ENCODE results near the gene RAET1L.

The RAET1L gene

GRCh38 chr6:150037526-150038201, 12.3 kb upstream of the RAET1L start:
- DNase-seq (no peak), ATAC-seq (ENCODE audit: insufficient read depth, low read depth) (no peak)
- H3K4me1 ChIP-seq (ENCODE audit: insufficient read depth, low read length): no peaks in the 10 kb centered on the region
- H3K9me3 ChIP-seq (ENCODE audit: insufficient read depth, low read length, severe bottlenecking): no peaks in the 10 kb centered on the region
- no peak overlapping the region for H3K27ac ChIP-seq (ENCODE audit: low read length)
- H3K4me2 ChIP-seq (ENCODE audit: insufficient read depth, low read length): no peak overlapping the region
- H3K79me2 ChIP-seq (ENCODE audit: insufficient read depth, low read length): no peaks in the 10 kb centered on the region
- H2AFZ ChIP-seq (ENCODE audit: low read depth, low read length): no peak overlapping the region
- H3K27me3 ChIP-seq (ENCODE audit: insufficient read depth, low read length, poor library complexity): peaks cover 28% of the 10 kb centered on the region
- H3K9ac ChIP-seq (ENCODE audit: low read depth, low read length): no peak overlapping the region
- H3K36me3 ChIP-seq (ENCODE audit: insufficient read depth, low read length): no peaks in the 10 kb centered on the region
- no peak overlapping the region for H3K4me3 ChIP-seq (ENCODE audit: low read depth in 1 of 2, low read length in 2 of 2)
- H4K20me1 ChIP-seq (ENCODE audit: insufficient read depth, low read length): no peaks in the 10 kb centered on the region; the same call in 1 of the 2 replicates
- TF ChIP-seq EZH2 (IDR thresholded peaks at IDR 0.05; ENCODE audit: borderline replicate concordance, low read depth, low read length, severe bottlenecking) (no peak), CTCF (IDR thresholded peaks at IDR 0.05; ENCODE audit: borderline replicate concordance, extremely low read depth, low read length, poor library complexity, severe bottlenecking) (no peak)

GRCh38 chr6:150036081-150036480, 10.7 kb upstream of the RAET1L start:
- Histone ChIP-seq H4K20me1 (ENCODE audit: insufficient read depth, low read length) (no peaks in the 10 kb centered on the region; the same call in 1 of the 2 replicates), H3K36me3 (ENCODE audit: insufficient read depth, low read length) (no peaks in the 10 kb centered on the region), H3K9ac (ENCODE audit: low read depth, low read length) (no peak overlapping the region), H3K79me2 (ENCODE audit: insufficient read depth, low read length) (no peaks in the 10 kb centered on the region), H3K9me3 (ENCODE audit: insufficient read depth, low read length, severe bottlenecking) (no peaks in the 10 kb centered on the region), H2AFZ (ENCODE audit: low read depth, low read length) (no peak overlapping the region), H3K27me3 (ENCODE audit: insufficient read depth, low read length, poor library complexity) (peaks cover 27% of the 10 kb centered on the region), H3K27ac (ENCODE audit: low read length) (no peak overlapping the region), H3K4me1 (ENCODE audit: insufficient read depth, low read length) (no peaks in the 10 kb centered on the region), H3K4me2 (ENCODE audit: insufficient read depth, low read length) (no peak overlapping the region), H3K4me3 (ENCODE audit: low read depth in 1 of 2, low read length in 2 of 2) (no peak overlapping the region)
- TF ChIP-seq CTCF (IDR thresholded peaks at IDR 0.05; ENCODE audit: borderline replicate concordance, extremely low read depth, low read length, poor library complexity, severe bottlenecking) (no peak), EZH2 (IDR thresholded peaks at IDR 0.05; ENCODE audit: borderline replicate concordance, low read depth, low read length, severe bottlenecking) (no peak)
- ATAC-seq (ENCODE audit: insufficient read depth, low read depth) (no peak), DNase-seq (no peak)

- H3K27me3 ChIP-seq (ENCODE audit: insufficient read depth, low read length, poor library complexity): peaks cover 23% of the 10 kb centered on the region
- ATAC-seq (ENCODE audit: insufficient read depth, low read depth): no peak
Observed at GRCh38 chr6:150033207-150033771, 8.0 kb upstream of the RAET1L start.

More at GRCh38 chr6:150033207-150033771, 8.0 kb upstream of the RAET1L start:
- Histone ChIP-seq H4K20me1 (ENCODE audit: insufficient read depth, low read length) (no peaks in the 10 kb centered on the region; the same call in 1 of the 2 replicates), H3K36me3 (ENCODE audit: insufficient read depth, low read length) (no peaks in the 10 kb centered on the region), H3K4me1 (ENCODE audit: insufficient read depth, low read length) (no peaks in the 10 kb centered on the region), H3K27ac (ENCODE audit: low read length) (no peak overlapping the region), H3K4me2 (ENCODE audit: insufficient read depth, low read length) (no peak overlapping the region), H3K9me3 (ENCODE audit: insufficient read depth, low read length, severe bottlenecking) (no peaks in the 10 kb centered on the region), H3K9ac (ENCODE audit: low read depth, low read length) (no peak overlapping the region), H2AFZ (ENCODE audit: low read depth, low read length) (no peak overlapping the region), H3K79me2 (ENCODE audit: insufficient read depth, low read length) (no peaks in the 10 kb centered on the region), H3K4me3 (ENCODE audit: low read depth in 1 of 2, low read length in 2 of 2) (no peak overlapping the region)
- DNase-seq: no peak
- TF ChIP-seq CTCF (IDR thresholded peaks at IDR 0.05; ENCODE audit: borderline replicate concordance, extremely low read depth, low read length, poor library complexity, severe bottlenecking) (no peak), EZH2 (IDR thresholded peaks at IDR 0.05; ENCODE audit: borderline replicate concordance, low read depth, low read length, severe bottlenecking) (no peak)
